ENCODE results near the gene NRG3. TPM values are rescaled to one million over a fixed set of nuclear protein-coding genes. Genes with fewer than 3 reads are reported as not detected.

NRG3 gene
- total and polyA plus RNA-seq, 2 of the 8 experiments (the other 6 are each of a cell fraction or from before 2014, with no cell fraction given): 4.2 to 5.0 TPM

DNA sequence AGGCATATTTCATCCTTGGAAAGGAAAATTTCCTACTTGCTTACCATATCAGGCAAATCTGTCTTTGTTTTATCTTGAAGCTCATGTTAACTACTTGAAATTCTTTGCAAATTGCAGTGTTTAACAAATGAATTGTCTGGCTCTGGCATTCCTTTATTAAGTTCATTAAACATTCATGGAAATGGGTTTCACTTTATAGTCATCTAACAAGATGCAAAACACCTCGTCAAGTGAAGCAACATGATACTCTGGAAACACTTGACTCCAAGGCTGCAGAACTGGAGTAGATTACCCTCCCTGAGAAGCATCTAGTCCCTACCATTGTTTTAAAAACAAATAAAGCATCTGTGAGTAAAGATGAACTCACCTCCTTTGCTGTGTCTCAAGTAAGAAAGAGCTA lies 1086.9 kb downstream of the NRG3 start (continued):
- TF ChIP-seq RNF2 (IDR thresholded peaks at IDR 0.05; ENCODE audit: borderline replicate concordance, low read depth, low read length, missing control alignments, poor library complexity, severe bottlenecking) (no peak), TEAD4 (IDR thresholded peaks at IDR 0.05; ENCODE audit: low read depth, low read length) (no peak), CBX5 (IDR thresholded peaks at IDR 0.05; ENCODE audit: low read depth, low read length) (no peak), EZH2 (IDR thresholded peaks at IDR 0.05; ENCODE audit: low read depth, low read length, severe bottlenecking) (no peak), YY1 (IDR thresholded peaks at IDR 0.05; ENCODE audit: low read depth, low read length) (no peak)
